ENCODE measurements around the gene FDX2. TPM values are rescaled to one million over a fixed set of nuclear protein-coding genes. Genes with fewer than 3 reads are reported as not detected.

FDX2 gene
- 28.7 and 30.3 TPM in 2 replicates for total RNA-seq (2022)
- percentile 70 among the genes with signal in this experiment for Bru-seq, nascent RNA
- BruChase-seq, experiment 1, labeled RNA remaining after a 2-hour chase, result percentile 73 among the genes with signal in this experiment
- percentile 85 among the genes with signal in this experiment for BruChase-seq, experiment 2, labeled RNA remaining after a 6-hour chase
- long read RNA-seq, transcript FDX2-202 (5 exons, 1,012 nt), result major isoform, 27 of 43 reads
- long read RNA-seq, transcript FDX2-203 (4 exons, 635 nt), result minor isoform, 12 of 43 reads
- long read RNA-seq, partial matches to known transcripts, result 2 of 43 reads
- long read RNA-seq, other reads (novel, unspliced or antisense), result 2 of 43 reads

DNA sequence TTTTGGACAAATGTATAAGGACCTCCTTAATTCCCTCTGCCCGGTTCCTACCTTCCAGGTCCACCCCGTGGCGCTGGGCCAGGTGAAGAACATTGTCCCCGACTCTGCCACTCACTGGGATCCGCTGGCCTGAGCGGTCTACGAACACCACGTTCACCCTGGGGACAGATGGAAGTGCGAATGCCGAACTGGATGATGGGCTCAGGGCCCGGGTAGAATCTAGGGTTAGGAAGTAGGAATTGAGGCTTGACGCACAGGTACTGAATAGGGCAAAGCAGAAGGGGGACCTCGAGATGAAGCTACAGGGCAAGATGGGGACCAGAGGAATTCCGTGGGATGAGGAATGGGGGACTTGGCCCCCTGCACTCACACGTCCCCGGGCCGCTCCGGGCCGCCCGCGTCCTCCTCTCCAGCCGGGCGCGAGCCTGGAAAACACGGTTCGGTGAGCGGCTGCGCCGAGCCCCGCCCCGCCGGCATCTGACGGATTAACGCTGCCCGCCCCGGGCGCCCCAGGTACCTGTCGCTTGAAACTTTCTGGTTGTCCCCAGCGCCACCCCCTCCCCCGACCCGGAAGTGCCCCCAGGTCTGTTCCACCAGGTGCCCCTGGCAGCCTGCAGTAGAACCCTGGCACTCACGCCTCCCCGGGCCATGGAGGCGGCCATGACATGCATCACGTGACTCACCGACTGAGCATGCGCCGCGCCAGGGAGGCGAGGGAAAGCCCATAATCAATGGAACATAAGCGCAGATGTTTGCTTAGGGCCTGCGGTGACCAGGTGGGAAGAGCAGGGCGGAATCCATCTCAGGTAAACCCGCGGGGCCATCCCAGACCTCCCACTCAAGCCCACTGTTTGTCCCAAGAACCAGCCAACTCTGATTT is at the start of gene FDX2:
FDX2 (minus strand) TSS at position 681 of the 880 bp plus-strand sequence; CDS start at position 662, 19 bp downstream.
- H3K36me3 Mint-ChIP-seq (ENCODE audit: insufficient read depth, unreplicated experiment), result peaks cover 48% of the 10 kb centered on the region
- ChIA-PET POLR2A (no interaction called here), CTCF (interaction anchor here (0.5 to 2.3 kb wide), 3 partner anchors 10 to 57 kb away, joined by 3 to 6 read pairs (median 4); no protein-coding TSS in a partner anchor)
- Histone ChIP-seq H3K4me3 (ENCODE audit: low read depth, low read length) (peak within 1 kb of the TSS; percentile 86), H3K36me3 (ENCODE audit: control insufficient read depth, insufficient read depth, low read length) (no peaks in the 10 kb centered on the region; the same call in 1 of the 2 replicates), H3K4me1 (peaks cover 12% of the 10 kb centered on the region; the same call in 1 of the 2 replicates), H3K27me3 (replicated peaks; ENCODE audit: control insufficient read depth, insufficient read depth, low read length) (no peaks in the 10 kb centered on the region), H3K9me3 (no peaks in the 10 kb centered on the region)
- intact Hi-C loops (cut with micrococcal nuclease; ENCODE audit: unreplicated experiment), result no loop called here
- H3K4me3 Mint-ChIP-seq (ENCODE audit: unreplicated experiment), result peak within 1 kb of the TSS; percentile 99
- H3K9me3 Mint-ChIP-seq (ENCODE audit: unreplicated experiment), result no peaks in the 10 kb centered on the region
- peaks cover 17% of the 10 kb centered on the region for H3K4me1 Mint-ChIP-seq (ENCODE audit: low read depth, unreplicated experiment)
- no peaks in the 10 kb centered on the region for H3K27me3 Mint-ChIP-seq (ENCODE audit: insufficient read depth, unreplicated experiment)
- DNase-seq, result peak; percentile 92
- TF ChIP-seq, protein P1, sequence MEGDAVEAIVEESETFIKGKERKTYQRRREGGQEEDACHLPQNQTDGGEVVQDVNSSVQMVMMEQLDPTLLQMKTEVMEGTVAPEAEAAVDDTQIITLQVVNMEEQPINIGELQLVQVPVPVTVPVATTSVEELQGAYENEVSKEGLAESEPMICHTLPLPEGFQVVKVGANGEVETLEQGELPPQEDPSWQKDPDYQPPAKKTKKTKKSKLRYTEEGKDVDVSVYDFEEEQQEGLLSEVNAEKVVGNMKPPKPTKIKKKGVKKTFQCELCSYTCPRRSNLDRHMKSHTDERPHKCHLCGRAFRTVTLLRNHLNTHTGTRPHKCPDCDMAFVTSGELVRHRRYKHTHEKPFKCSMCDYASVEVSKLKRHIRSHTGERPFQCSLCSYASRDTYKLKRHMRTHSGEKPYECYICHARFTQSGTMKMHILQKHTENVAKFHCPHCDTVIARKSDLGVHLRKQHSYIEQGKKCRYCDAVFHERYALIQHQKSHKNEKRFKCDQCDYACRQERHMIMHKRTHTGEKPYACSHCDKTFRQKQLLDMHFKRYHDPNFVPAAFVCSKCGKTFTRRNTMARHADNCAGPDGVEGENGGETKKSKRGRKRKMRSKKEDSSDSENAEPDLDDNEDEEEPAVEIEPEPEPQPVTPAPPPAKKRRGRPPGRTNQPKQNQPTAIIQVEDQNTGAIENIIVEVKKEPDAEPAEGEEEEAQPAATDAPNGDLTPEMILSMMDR (IDR thresholded peaks at IDR 0.05; ENCODE audit: insufficient read depth in 1 of 2, low read depth in 1 of 2, low read length in 1 of 2, severe bottlenecking in 1 of 2, unreplicated experiment in 1 of 2), result no peak
- H3K27ac Mint-ChIP-seq (ENCODE audit: unreplicated experiment), result peak within 1 kb of the TSS; percentile 91
- no TSS peak for BruUV-seq (replicated peaks)

GRCh38 chr19:10365518-10365917 is 49.7 kb upstream of the FDX2 start:
- H3K36me3 ChIP-seq (ENCODE audit: control insufficient read depth, insufficient read depth, low read length), result peaks cover 4% of the 10 kb centered on the region
- POLR2A ChIA-PET, result no interaction called here
- Mint-ChIP-seq H3K4me3 (ENCODE audit: unreplicated experiment) (no peak overlapping the region), H3K27me3 (ENCODE audit: insufficient read depth, unreplicated experiment) (no peaks in the 10 kb centered on the region), H3K27ac (ENCODE audit: unreplicated experiment) (no peak overlapping the region), H3K36me3 (ENCODE audit: insufficient read depth, unreplicated experiment) (peaks cover 48% of the 10 kb centered on the region), H3K9me3 (ENCODE audit: unreplicated experiment) (no peaks in the 10 kb centered on the region), H3K4me1 (ENCODE audit: low read depth, unreplicated experiment) (no peaks in the 10 kb centered on the region)
- no peak overlapping the region for H3K4me3 ChIP-seq (ENCODE audit: low read depth, low read length)
- intact Hi-C loops (cut with micrococcal nuclease; ENCODE audit: unreplicated experiment), result no loop called here
- H3K4me1 ChIP-seq, result no peaks in the 10 kb centered on the region
- DNase-seq, result no peak
- H3K27me3 ChIP-seq (replicated peaks; ENCODE audit: control insufficient read depth, insufficient read depth, low read length), result no peaks in the 10 kb centered on the region
- H3K9me3 ChIP-seq, result no peaks in the 10 kb centered on the region
- TF ChIP-seq, protein P1 (IDR thresholded peaks at IDR 0.05; ENCODE audit: insufficient read depth in 1 of 2, low read depth in 1 of 2, low read length in 1 of 2, severe bottlenecking in 1 of 2, unreplicated experiment in 1 of 2), result no peak
- CTCF ChIA-PET, result no interaction called here
- no TSS peak for BruUV-seq (replicated peaks)

DNA sequence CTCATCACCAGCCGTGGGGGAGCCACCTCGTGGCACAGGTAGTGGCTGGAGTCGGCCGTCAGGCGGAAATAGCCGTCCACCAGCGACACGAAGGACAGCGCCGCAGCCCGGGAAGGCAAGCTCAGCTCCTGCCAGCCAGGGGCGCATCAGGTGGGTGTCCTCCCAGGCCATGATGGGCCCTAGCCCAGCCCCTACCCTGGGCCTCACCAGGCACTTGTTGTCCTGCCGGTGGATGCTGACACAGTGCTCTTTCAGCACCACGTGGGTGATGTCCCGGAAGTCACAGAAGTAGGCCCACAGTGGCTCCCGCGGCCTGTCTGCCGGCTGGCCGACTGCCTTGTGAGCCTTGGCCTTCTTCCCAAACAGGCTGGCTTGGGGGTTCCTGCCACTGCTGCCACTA is 48.8 kb upstream of the FDX2 start:
- Mint-ChIP-seq H3K36me3 (ENCODE audit: insufficient read depth, unreplicated experiment) (peaks cover 40% of the 10 kb centered on the region), H3K4me3 (ENCODE audit: unreplicated experiment) (no peak overlapping the region), H3K4me1 (ENCODE audit: low read depth, unreplicated experiment) (no peaks in the 10 kb centered on the region), H3K9me3 (ENCODE audit: unreplicated experiment) (no peaks in the 10 kb centered on the region), H3K27me3 (ENCODE audit: insufficient read depth, unreplicated experiment) (no peaks in the 10 kb centered on the region), H3K27ac (ENCODE audit: unreplicated experiment) (no peak overlapping the region)
- intact Hi-C loops (cut with micrococcal nuclease; ENCODE audit: unreplicated experiment), result no loop called here
- H3K27me3 ChIP-seq (replicated peaks; ENCODE audit: control insufficient read depth, insufficient read depth, low read length), result no peaks in the 10 kb centered on the region
- no peaks in the 10 kb centered on the region for H3K9me3 ChIP-seq
- CTCF ChIA-PET, result no interaction called here
- H3K36me3 ChIP-seq (ENCODE audit: control insufficient read depth, insufficient read depth, low read length), result peaks cover 4% of the 10 kb centered on the region
- DNase-seq, result no peak
- TF ChIP-seq, protein P1 (IDR thresholded peaks at IDR 0.05; ENCODE audit: insufficient read depth in 1 of 2, low read depth in 1 of 2, low read length in 1 of 2, severe bottlenecking in 1 of 2, unreplicated experiment in 1 of 2), result no peak
- POLR2A ChIA-PET, result no interaction called here
- no TSS peak for BruUV-seq (replicated peaks)
- no peak overlapping the region for H3K4me3 ChIP-seq (ENCODE audit: low read depth, low read length)
- H3K4me1 ChIP-seq, result no peaks in the 10 kb centered on the region

Measured in Caco-2 (cell line).